MM.1S (cell line): Measurements from ENCODE around the gene CUBN.

Experiments
- DNase-seq: peaks from one replicate; pipeline ENCODE4 v3.0.0-alpha.2; 2015
- H2AFZ ChIP-seq: fragments of 300-600 bp; sonication (generic); 2 replicates; pipeline ENCODE4 v1.6.0; 2016; ENCODE audit warnings: antibody characterized with exemption, low read length
- H3F3A ChIP-seq: fragments of 300-600 bp; sonication (generic); 2 replicates; pipeline ENCODE4 v1.6.1; 2016; ENCODE audit warnings: mild to moderate bottlenecking, antibody characterized with exemption, low read length, moderate library complexity, mixed read lengths; ENCODE audit not compliant: insufficient read depth
- H3K27ac ChIP-seq: fragments of 300-600 bp; sonication (generic); 2 replicates; pipeline ENCODE4 v1.5.1; 2016; ENCODE audit warnings: mild to moderate bottlenecking, low read length
- H3K27me3 ChIP-seq: fragments of 300-600 bp; sonication (generic); replicated peaks from 2 replicates; pipeline ENCODE4 v1.6.0; 2016; ENCODE audit warnings: low read length; ENCODE audit not compliant: insufficient read depth
- H3K36me3 ChIP-seq: fragments of 300-600 bp; sonication (generic); replicated peaks from 2 replicates; pipeline ENCODE4 v1.6.1; 2016; ENCODE audit warnings: mild to moderate bottlenecking, low read length, mixed read lengths; ENCODE audit not compliant: insufficient read depth
- H3K4me1 ChIP-seq: fragments of 300-600 bp; sonication (generic); 2 replicates; pipeline ENCODE4 v1.6.1; 2016; ENCODE audit warnings: low read length, mixed read lengths
- H3K4me2 ChIP-seq: fragments of 300-600 bp; sonication (generic); 2 replicates; pipeline ENCODE4 v1.6.0; 2016; ENCODE audit warnings: low read depth, low read length
- H3K4me3 ChIP-seq: fragments of 300-600 bp; sonication (generic); 2 replicates; pipeline ENCODE4 v1.5.1; 2016; ENCODE audit warnings: low read length, mixed read lengths
- H3K79me2 ChIP-seq: fragments of 300-600 bp; sonication (generic); 2 replicates; pipeline ENCODE4 v1.6.1; 2016; ENCODE audit warnings: mixed run types, low read length, mixed read lengths
- H3K9ac ChIP-seq: fragments of 300-600 bp; sonication (generic); 2 replicates; pipeline ENCODE4 v1.6.1; 2016; ENCODE audit warnings: low read length, mixed read lengths
- H3K9me2 ChIP-seq: fragments of 300-600 bp; sonication (generic); replicated peaks from 2 replicates; pipeline ENCODE4 v1.6.1; 2016; ENCODE audit warnings: mild to moderate bottlenecking, low read length, mixed read lengths; ENCODE audit not compliant: insufficient read depth
- H3K9me3 ChIP-seq: fragments of 300-600 bp; sonication (generic); replicated peaks from 2 replicates; pipeline ENCODE4 v1.6.1; 2016; ENCODE audit warnings: mild to moderate bottlenecking, low read length, mixed read lengths; ENCODE audit not compliant: insufficient read depth
- H4K20me1 ChIP-seq: fragments of 300-600 bp; sonication (generic); 2 replicates; pipeline ENCODE4 v1.6.1; 2016; ENCODE audit warnings: mild to moderate bottlenecking, low read length, moderate library complexity, mixed read lengths; ENCODE audit not compliant: insufficient read depth
- EZH2 ChIP-seq: fragments of 300-600 bp; sonication (generic); optimal IDR thresholded peaks from 2 replicates; pipeline ENCODE3; 2017; ENCODE audit warnings: low read depth, mild to moderate bottlenecking, antibody characterized with exemption, low read length, mixed read lengths
- EZH2phosphoT487 ChIP-seq: fragments of 300-600 bp; sonication (generic); IDR thresholded peaks from 2 replicates; pipeline ENCODE4 v1.6.1; 2018; ENCODE audit warnings: antibody characterized with exemption, low read length
- TF ChIP-seq, protein P1 (sequence below): fragments of 300-600 bp; sonication (generic); IDR thresholded peaks from 2 replicates; pipeline ENCODE4 v1.5.1; 2016; ENCODE audit warnings: antibody characterized with exemption, low read length, mixed read lengths

CUBN gene

DNA sequence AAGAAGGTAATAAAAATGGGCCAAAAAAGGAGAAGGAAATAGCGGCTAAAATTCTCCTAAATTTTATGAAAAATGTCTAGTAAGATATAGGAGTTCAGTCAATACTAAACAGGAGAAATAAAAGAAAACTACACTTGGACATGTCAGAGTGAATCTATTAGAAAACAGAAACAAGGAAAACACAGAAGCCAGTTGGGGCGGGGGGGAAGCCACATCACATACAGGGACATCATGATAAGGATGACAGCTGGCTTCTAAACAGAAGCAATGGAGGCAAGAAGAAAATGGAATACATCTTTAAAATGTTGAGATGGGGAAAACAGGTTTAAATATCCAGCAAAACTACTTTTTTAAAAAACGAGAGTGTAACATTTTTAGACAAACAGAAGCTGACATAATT lies 77.8 kb downstream of the CUBN start:
- H3K27ac ChIP-seq = no peak overlapping the region
- H3K9me2 ChIP-seq = no peaks in the 10 kb centered on the region
- no peak overlapping the region for H3K9ac ChIP-seq
- H3K4me2 ChIP-seq = no peak overlapping the region
- no peaks in the 10 kb centered on the region for H3K36me3 ChIP-seq
- no peak overlapping the region for H3K4me3 ChIP-seq
- H3K4me1 ChIP-seq = no peaks in the 10 kb centered on the region
- no peaks in the 10 kb centered on the region for H4K20me1 ChIP-seq
- DNase-seq = no peak
- H3K79me2 ChIP-seq = no peaks in the 10 kb centered on the region
- no peaks in the 10 kb centered on the region for H3K27me3 ChIP-seq
- no peaks in the 10 kb centered on the region for H3F3A ChIP-seq
- H3K9me3 ChIP-seq = no peaks in the 10 kb centered on the region
- no peak overlapping the region for H2AFZ ChIP-seq
- TF ChIP-seq EZH2phosphoT487 (no peak), EZH2 (no peak)
- TF ChIP-seq, protein P1, sequence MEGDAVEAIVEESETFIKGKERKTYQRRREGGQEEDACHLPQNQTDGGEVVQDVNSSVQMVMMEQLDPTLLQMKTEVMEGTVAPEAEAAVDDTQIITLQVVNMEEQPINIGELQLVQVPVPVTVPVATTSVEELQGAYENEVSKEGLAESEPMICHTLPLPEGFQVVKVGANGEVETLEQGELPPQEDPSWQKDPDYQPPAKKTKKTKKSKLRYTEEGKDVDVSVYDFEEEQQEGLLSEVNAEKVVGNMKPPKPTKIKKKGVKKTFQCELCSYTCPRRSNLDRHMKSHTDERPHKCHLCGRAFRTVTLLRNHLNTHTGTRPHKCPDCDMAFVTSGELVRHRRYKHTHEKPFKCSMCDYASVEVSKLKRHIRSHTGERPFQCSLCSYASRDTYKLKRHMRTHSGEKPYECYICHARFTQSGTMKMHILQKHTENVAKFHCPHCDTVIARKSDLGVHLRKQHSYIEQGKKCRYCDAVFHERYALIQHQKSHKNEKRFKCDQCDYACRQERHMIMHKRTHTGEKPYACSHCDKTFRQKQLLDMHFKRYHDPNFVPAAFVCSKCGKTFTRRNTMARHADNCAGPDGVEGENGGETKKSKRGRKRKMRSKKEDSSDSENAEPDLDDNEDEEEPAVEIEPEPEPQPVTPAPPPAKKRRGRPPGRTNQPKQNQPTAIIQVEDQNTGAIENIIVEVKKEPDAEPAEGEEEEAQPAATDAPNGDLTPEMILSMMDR = no peak

DNA sequence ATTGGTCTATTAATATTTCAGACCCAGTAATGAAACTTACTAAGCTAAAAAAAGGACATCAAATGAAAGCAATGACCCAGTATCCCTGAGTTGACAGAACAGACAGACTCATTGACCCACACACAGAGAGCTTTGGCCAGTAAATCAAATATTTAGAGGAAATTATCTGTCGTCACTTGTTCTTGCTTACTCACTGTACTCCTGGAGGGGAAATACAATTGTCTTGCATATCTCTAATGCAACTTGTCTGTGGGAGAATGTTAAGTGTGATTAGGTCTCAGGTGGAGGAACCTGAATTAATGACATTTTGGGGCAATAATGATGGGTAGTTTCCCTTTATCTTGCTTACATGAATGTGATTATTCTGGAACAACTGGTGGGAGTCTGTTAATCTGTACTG lies 80.4 kb downstream of the CUBN start:
- TF ChIP-seq EZH2phosphoT487 (no peak), EZH2 (no peak)
- TF ChIP-seq, protein P1 = no peak
- H3K9ac ChIP-seq = no peak overlapping the region
- no peaks in the 10 kb centered on the region for H3K79me2 ChIP-seq
- DNase-seq = no peak
- no peaks in the 10 kb centered on the region for H3K9me3 ChIP-seq
- H3K4me3 ChIP-seq = no peak overlapping the region
- H3K4me1 ChIP-seq = no peaks in the 10 kb centered on the region
- H3F3A ChIP-seq = no peaks in the 10 kb centered on the region
- H3K27me3 ChIP-seq = no peaks in the 10 kb centered on the region
- H3K4me2 ChIP-seq = no peak overlapping the region
- H3K9me2 ChIP-seq = no peaks in the 10 kb centered on the region
- no peaks in the 10 kb centered on the region for H4K20me1 ChIP-seq
- H2AFZ ChIP-seq = no peak overlapping the region
- no peaks in the 10 kb centered on the region for H3K36me3 ChIP-seq
- H3K27ac ChIP-seq = no peak overlapping the region

DNA sequence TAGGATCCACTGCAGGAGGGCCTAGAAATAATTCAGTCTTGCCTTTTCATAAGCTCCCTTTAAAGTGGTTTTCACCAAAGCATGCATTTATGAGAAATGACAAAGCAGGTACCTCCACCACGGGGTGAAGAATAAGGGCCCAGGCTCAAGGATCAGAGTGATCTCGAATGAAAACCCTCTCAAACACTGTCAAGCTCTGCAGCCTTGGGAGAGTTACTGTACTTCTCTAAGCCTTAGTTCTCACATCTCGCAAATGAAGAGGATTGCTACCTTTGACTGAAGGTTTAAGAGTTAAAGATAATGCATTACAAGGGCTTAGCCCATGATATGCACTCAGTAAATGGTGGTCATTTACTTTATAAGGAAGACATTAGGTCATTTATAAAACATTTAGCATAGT lies 81.7 kb downstream of the CUBN start:
- no peaks in the 10 kb centered on the region for H3K36me3 ChIP-seq
- H3K27me3 ChIP-seq = no peaks in the 10 kb centered on the region
- no peaks in the 10 kb centered on the region for H3K79me2 ChIP-seq
- TF ChIP-seq, protein P1 = no peak
- TF ChIP-seq EZH2phosphoT487 (no peak), EZH2 (no peak)
- no peak overlapping the region for H3K4me3 ChIP-seq
- no peaks in the 10 kb centered on the region for H3K9me2 ChIP-seq
- no peaks in the 10 kb centered on the region for H3K9me3 ChIP-seq
- H3K4me2 ChIP-seq = no peak overlapping the region
- H4K20me1 ChIP-seq = no peaks in the 10 kb centered on the region
- no peaks in the 10 kb centered on the region for H3F3A ChIP-seq
- no peak overlapping the region for H3K27ac ChIP-seq
- H3K9ac ChIP-seq = no peak overlapping the region
- DNase-seq = no peak
- no peak overlapping the region for H2AFZ ChIP-seq
- no peaks in the 10 kb centered on the region for H3K4me1 ChIP-seq
